ENCODE data around the gene SPARCL1. TPM values are rescaled to one million over a fixed set of nuclear protein-coding genes. Genes with fewer than 3 reads are reported as not detected.
"Not testable (repeated sequence)": the region's sequence is repeated elsewhere in the genome, so short reads cannot be mapped to it uniquely, and the experiment has no call there.

SPARCL1 gene
- total and polyA plus RNA-seq, 4 donors = 93.2 to 486 (median 358) TPM

DNA sequence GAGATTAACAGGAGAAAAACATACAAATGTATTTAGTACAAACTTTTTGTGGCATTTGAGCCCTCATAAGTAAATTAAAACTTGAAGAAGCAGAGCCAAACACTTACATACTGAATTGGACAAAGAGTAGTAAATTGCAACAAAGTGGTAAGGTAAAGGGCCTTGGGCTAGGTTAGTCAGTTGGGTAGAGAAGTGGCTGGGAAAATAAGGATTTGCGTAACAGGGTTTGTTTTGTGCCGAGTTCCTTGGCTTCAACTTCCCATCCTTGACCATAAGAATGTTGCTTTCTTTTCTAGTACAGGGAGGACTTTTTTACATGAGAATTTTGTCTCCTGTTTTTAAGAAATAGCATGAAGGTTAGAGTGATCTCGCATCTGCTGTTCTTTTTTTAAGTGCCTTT, 45.8 kb upstream of the SPARCL1 start:
- Histone ChIP-seq H3K4me1 (ENCODE audit: control insufficient read depth in 5 of 5, insufficient read depth in 5 of 5, low read length in 5 of 5) (peaks cover 0 to 2% (median 0%) of the 10 kb centered on the region in 5 donors), H3K9ac (ENCODE audit: insufficient read depth in 1 of 2, low read length in 2 of 2) (no peak overlapping the region), H3K27ac (ENCODE audit: low read depth in 1 of 2, low read length in 1 of 2) (no peak overlapping the region), H3K9me3 (ENCODE audit: control insufficient read depth in 4 of 4, insufficient read depth in 3 of 4, low read length in 3 of 4) (no peaks in the 10 kb centered on the region), H3K27me3 (ENCODE audit: control insufficient read depth in 3 of 3, insufficient read depth in 3 of 3, low read length in 2 of 3) (no peaks in the 10 kb centered on the region), H3K36me3 (ENCODE audit: control insufficient read depth in 4 of 4, insufficient read depth in 4 of 4, low read length in 4 of 4) (no peaks in the 10 kb centered on the region), H3K4me3 (no peak overlapping the region)
- 42 to 67% methylated on average over 3 of the region's 3 CpGs for WGBS, 2 donors
- TF ChIP-seq, protein P1, sequence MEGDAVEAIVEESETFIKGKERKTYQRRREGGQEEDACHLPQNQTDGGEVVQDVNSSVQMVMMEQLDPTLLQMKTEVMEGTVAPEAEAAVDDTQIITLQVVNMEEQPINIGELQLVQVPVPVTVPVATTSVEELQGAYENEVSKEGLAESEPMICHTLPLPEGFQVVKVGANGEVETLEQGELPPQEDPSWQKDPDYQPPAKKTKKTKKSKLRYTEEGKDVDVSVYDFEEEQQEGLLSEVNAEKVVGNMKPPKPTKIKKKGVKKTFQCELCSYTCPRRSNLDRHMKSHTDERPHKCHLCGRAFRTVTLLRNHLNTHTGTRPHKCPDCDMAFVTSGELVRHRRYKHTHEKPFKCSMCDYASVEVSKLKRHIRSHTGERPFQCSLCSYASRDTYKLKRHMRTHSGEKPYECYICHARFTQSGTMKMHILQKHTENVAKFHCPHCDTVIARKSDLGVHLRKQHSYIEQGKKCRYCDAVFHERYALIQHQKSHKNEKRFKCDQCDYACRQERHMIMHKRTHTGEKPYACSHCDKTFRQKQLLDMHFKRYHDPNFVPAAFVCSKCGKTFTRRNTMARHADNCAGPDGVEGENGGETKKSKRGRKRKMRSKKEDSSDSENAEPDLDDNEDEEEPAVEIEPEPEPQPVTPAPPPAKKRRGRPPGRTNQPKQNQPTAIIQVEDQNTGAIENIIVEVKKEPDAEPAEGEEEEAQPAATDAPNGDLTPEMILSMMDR (IDR thresholded peaks at IDR 0.05; ENCODE audit: control extremely low read depth, extremely low read depth) = no peak
- peak in 2 of 3 donors; percentile 20 to 31 for DNase-seq
- peak; percentile 62 for ATAC-seq (ENCODE audit: insufficient read depth, low FRiP score)

DNA sequence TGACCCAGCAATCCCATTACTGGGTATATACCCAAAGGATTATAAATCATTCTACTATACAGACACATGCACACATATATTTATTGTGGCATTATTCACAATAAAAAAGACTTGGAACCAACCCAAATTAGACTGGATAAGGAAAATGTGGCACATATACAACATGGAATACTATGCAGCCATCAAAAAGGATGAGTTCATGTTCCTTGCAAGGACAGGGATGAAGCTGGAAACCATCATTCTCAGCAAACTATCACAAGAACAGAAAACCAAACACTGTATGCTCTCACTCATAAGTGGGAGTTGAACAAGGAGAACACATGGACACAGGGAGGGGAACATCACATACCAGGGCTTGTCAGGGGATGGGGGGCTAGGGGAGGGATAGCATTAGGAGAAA, 45.2 kb upstream of the SPARCL1 start:
- H3K27ac ChIP-seq (ENCODE audit: low read depth in 1 of 2, low read length in 1 of 2); ATAC-seq (ENCODE audit: insufficient read depth, low FRiP score); H3K27me3 ChIP-seq (ENCODE audit: control insufficient read depth in 3 of 3, insufficient read depth in 3 of 3, low read length in 2 of 3); H3K36me3 ChIP-seq (ENCODE audit: control insufficient read depth in 4 of 4, insufficient read depth in 4 of 4, low read length in 4 of 4); DNase-seq; H3K9me3 ChIP-seq (ENCODE audit: control insufficient read depth in 4 of 4, insufficient read depth in 3 of 4, low read length in 3 of 4); H3K4me1 ChIP-seq (ENCODE audit: control insufficient read depth in 5 of 5, insufficient read depth in 5 of 5, low read length in 5 of 5); H3K9ac ChIP-seq (ENCODE audit: insufficient read depth in 1 of 2, low read length in 2 of 2); H3K4me3 ChIP-seq: not testable (repeated sequence)

DNA sequence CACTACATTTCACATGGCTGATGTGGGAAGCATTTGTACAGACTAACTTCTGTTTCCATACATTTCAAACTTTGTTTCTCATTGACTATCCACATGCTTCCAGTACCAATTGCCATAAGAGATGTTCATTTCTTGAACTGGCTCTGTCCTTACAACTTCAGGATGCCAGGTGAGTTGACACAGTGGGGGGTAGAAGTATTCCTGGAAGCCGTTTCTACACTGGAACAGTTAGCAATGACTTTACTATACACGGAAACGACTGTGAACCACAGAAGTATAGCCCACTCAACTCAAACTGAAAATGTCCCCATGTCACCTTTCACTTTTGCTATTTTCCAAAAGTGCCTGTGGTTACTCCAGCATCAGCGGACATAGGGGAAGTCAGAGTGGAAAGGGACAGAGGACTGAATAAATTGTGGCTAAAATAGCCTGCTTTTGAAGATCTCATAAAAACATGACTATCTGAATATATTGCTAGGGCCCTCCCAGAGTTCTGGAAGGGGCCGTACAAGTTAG, 41.2 kb upstream of the SPARCL1 start:
- no peaks in the 10 kb centered on the region for H3K4me1 ChIP-seq (ENCODE audit: control insufficient read depth in 5 of 5, insufficient read depth in 5 of 5, low read length in 5 of 5)
- TF ChIP-seq, protein P1 (IDR thresholded peaks at IDR 0.05; ENCODE audit: control extremely low read depth, extremely low read depth) = no peak
- 43 to 54% methylated on average over 5 of the region's 5 CpGs for WGBS, 2 donors
- no peaks in the 10 kb centered on the region for H3K36me3 ChIP-seq (ENCODE audit: control insufficient read depth in 4 of 4, insufficient read depth in 4 of 4, low read length in 4 of 4)
- no peak overlapping the region for H3K27ac ChIP-seq (ENCODE audit: low read depth in 1 of 2, low read length in 1 of 2)
- H3K4me3 ChIP-seq = no peak overlapping the region
- H3K9ac ChIP-seq (ENCODE audit: insufficient read depth in 1 of 2, low read length in 2 of 2) = no peak overlapping the region
- no peaks in the 10 kb centered on the region for H3K27me3 ChIP-seq (ENCODE audit: control insufficient read depth in 3 of 3, insufficient read depth in 3 of 3, low read length in 2 of 3)
- no peak for DNase-seq
- H3K9me3 ChIP-seq (ENCODE audit: control insufficient read depth in 4 of 4, insufficient read depth in 3 of 4, low read length in 3 of 4) = no peaks in the 10 kb centered on the region
- ATAC-seq (ENCODE audit: insufficient read depth, low FRiP score) = no peak

DNA sequence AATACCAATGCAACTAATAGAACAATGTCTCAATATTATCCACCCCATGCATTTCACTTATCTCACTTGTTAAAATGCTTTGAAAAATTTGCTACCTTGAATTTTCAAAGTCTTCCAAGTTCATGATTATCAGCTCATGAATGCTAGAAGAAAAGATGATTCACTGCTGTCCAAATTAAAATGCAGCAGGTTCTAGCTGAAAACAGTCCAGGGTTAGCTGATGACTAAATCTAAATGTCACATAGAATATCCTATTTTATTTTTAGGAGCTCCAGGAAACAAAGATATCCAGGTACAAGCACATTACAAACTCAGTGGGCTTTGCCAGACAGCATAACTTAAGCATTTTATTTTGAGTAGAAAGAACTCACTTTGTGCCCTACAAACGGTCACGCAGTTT, 38.0 kb upstream of the SPARCL1 start:
- Histone ChIP-seq H3K9ac (ENCODE audit: insufficient read depth in 1 of 2, low read length in 2 of 2) (no peak overlapping the region), H3K36me3 (ENCODE audit: control insufficient read depth in 4 of 4, insufficient read depth in 4 of 4, low read length in 4 of 4) (no peaks in the 10 kb centered on the region), H3K27me3 (ENCODE audit: control insufficient read depth in 3 of 3, insufficient read depth in 3 of 3, low read length in 2 of 3) (no peaks in the 10 kb centered on the region), H3K9me3 (ENCODE audit: control insufficient read depth in 4 of 4, insufficient read depth in 3 of 4, low read length in 3 of 4) (no peaks in the 10 kb centered on the region), H3K27ac (ENCODE audit: low read depth in 1 of 2, low read length in 1 of 2) (no peak overlapping the region), H3K4me1 (ENCODE audit: control insufficient read depth in 5 of 5, insufficient read depth in 5 of 5, low read length in 5 of 5) (no peaks in the 10 kb centered on the region), H3K4me3 (no peak overlapping the region)
- TF ChIP-seq, protein P1 (IDR thresholded peaks at IDR 0.05; ENCODE audit: control extremely low read depth, extremely low read depth) = no peak
- WGBS, 2 donors = 85 to 94% methylated on average over 2 of the region's 2 CpGs
- DNase-seq (no peak), ATAC-seq (ENCODE audit: insufficient read depth, low FRiP score) (no peak)
